Measurements from ENCODE around the gene ZP3. TPM values are rescaled to one million over a fixed set of nuclear protein-coding genes. Genes with fewer than 3 reads are reported as not detected.
A peak's percentile ranks its signal among the peaks of the same experiment; 100 is the strongest.

The ZP3 gene
- total and polyA plus RNA-seq, 2 of the 8 experiments (the other 6 are each of a cell fraction or from before 2014, with no cell fraction given), result 1.5 to 2.4 TPM

DNA sequence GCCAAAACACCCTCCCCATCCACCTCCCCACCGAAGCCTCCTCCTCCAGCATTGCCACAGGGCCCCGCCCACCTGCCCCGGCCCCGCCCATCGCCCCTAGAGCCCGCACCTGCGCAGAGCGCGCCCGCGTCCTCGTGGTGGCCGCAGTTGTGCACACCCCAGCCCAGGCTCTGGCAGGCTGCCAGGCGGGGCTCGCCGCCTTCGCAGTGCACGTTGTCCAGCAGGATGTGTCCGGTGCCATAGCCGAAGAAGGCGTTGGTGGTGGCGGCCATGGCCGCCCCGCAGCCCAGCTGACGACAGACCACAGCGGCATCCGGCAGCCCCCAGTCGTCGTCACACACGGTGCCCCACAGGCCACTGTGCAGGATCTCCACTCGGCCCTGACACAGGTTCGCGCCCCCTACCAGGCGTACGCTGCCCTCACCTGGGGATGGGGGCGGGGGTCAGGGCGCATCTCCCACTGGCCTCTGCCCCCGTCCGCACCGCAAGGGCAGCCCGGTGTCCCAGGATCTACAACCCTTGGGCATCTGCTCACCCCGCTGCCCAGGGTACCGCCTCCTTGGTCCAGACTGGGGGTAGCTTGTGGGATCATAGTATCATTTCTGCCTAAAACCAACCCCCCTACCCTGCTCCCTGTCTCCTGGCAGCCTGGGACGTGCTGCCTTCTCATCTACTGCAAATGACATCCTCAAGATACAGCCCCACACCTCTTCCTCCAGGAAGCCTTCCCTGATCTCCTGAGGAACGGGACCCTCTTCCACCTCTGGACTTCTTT is 27.2 kb upstream of the ZP3 start (continued):
- TF ChIP-seq SP4 (IDR thresholded peaks at IDR 0.05; ENCODE audit: low read length) (no peak), CTBP2 (IDR thresholded peaks at IDR 0.05; ENCODE audit: borderline replicate concordance, insufficient read depth, insufficient read length, low read length) (no peak), GABPA (IDR thresholded peaks at IDR 0.05; ENCODE audit: borderline replicate concordance, insufficient read depth, low read length) (no peak), ZNF274 (IDR thresholded peaks at IDR 0.05; ENCODE audit: borderline replicate concordance, extremely low read depth, low read length) (no peak), TCF12 (IDR thresholded peaks at IDR 0.05; ENCODE audit: low read depth, low read length) (no peak), NRF1 (IDR thresholded peaks at IDR 0.05; ENCODE audit: low read depth, low read length) (peak; percentile 63), SRF (IDR thresholded peaks at IDR 0.05; ENCODE audit: low read depth, low read length) (no peak), JUND (IDR thresholded peaks at IDR 0.05; ENCODE audit: low read length) (no peak), ASH2L (IDR thresholded peaks at IDR 0.05; ENCODE audit: low read length) (no peak), SIX5 (IDR thresholded peaks at IDR 0.05; ENCODE audit: low read depth, low read length) (no peak)
- TF ChIP-seq, protein P1, sequence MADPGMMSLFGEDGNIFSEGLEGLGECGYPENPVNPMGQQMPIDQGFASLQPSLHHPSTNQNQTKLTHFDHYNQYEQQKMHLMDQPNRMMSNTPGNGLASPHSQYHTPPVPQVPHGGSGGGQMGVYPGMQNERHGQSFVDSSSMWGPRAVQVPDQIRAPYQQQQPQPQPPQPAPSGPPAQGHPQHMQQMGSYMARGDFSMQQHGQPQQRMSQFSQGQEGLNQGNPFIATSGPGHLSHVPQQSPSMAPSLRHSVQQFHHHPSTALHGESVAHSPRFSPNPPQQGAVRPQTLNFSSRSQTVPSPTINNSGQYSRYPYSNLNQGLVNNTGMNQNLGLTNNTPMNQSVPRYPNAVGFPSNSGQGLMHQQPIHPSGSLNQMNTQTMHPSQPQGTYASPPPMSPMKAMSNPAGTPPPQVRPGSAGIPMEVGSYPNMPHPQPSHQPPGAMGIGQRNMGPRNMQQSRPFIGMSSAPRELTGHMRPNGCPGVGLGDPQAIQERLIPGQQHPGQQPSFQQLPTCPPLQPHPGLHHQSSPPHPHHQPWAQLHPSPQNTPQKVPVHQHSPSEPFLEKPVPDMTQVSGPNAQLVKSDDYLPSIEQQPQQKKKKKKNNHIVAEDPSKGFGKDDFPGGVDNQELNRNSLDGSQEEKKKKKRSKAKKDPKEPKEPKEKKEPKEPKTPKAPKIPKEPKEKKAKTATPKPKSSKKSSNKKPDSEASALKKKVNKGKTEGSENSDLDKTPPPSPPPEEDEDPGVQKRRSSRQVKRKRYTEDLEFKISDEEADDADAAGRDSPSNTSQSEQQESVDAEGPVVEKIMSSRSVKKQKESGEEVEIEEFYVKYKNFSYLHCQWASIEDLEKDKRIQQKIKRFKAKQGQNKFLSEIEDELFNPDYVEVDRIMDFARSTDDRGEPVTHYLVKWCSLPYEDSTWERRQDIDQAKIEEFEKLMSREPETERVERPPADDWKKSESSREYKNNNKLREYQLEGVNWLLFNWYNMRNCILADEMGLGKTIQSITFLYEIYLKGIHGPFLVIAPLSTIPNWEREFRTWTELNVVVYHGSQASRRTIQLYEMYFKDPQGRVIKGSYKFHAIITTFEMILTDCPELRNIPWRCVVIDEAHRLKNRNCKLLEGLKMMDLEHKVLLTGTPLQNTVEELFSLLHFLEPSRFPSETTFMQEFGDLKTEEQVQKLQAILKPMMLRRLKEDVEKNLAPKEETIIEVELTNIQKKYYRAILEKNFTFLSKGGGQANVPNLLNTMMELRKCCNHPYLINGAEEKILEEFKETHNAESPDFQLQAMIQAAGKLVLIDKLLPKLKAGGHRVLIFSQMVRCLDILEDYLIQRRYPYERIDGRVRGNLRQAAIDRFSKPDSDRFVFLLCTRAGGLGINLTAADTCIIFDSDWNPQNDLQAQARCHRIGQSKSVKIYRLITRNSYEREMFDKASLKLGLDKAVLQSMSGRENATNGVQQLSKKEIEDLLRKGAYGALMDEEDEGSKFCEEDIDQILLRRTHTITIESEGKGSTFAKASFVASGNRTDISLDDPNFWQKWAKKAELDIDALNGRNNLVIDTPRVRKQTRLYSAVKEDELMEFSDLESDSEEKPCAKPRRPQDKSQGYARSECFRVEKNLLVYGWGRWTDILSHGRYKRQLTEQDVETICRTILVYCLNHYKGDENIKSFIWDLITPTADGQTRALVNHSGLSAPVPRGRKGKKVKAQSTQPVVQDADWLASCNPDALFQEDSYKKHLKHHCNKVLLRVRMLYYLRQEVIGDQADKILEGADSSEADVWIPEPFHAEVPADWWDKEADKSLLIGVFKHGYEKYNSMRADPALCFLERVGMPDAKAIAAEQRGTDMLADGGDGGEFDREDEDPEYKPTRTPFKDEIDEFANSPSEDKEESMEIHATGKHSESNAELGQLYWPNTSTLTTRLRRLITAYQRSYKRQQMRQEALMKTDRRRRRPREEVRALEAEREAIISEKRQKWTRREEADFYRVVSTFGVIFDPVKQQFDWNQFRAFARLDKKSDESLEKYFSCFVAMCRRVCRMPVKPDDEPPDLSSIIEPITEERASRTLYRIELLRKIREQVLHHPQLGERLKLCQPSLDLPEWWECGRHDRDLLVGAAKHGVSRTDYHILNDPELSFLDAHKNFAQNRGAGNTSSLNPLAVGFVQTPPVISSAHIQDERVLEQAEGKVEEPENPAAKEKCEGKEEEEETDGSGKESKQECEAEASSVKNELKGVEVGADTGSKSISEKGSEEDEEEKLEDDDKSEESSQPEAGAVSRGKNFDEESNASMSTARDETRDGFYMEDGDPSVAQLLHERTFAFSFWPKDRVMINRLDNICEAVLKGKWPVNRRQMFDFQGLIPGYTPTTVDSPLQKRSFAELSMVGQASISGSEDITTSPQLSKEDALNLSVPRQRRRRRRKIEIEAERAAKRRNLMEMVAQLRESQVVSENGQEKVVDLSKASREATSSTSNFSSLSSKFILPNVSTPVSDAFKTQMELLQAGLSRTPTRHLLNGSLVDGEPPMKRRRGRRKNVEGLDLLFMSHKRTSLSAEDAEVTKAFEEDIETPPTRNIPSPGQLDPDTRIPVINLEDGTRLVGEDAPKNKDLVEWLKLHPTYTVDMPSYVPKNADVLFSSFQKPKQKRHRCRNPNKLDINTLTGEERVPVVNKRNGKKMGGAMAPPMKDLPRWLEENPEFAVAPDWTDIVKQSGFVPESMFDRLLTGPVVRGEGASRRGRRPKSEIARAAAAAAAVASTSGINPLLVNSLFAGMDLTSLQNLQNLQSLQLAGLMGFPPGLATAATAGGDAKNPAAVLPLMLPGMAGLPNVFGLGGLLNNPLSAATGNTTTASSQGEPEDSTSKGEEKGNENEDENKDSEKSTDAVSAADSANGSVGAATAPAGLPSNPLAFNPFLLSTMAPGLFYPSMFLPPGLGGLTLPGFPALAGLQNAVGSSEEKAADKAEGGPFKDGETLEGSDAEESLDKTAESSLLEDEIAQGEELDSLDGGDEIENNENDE (IDR thresholded peaks at IDR 0.05; ENCODE audit: insufficient replicate concordance, low read length), result no peak
